Type B pancreatic cell (in vitro differentiated cells): Measurements from ENCODE around the gene SECTM1. TPM values are rescaled to one million over a fixed set of nuclear protein-coding genes. Genes with fewer than 3 reads are reported as not detected.
A peak's percentile ranks its signal among the peaks of the same experiment; 100 is the strongest.
"Not testable (repeated sequence)": the region's sequence is repeated elsewhere in the genome, so short reads cannot be mapped to it uniquely, and the experiment has no call there.

Experiments used
- DNase-seq: peaks from one replicate; pipeline ENCODE4 v3.0.0; 2021; ENCODE audit warnings: mixed read lengths; ENCODE audit not compliant: unreplicated experiment; ENCODE audit errors: extremely low spot score
- H3K27ac Mint-ChIP-seq: 2 replicates; pipeline ENCODE4 v1.8.0; 2021; ENCODE audit warnings: mild to moderate bottlenecking, mixed read lengths
- H3K27me3 Mint-ChIP-seq: 2 replicates; pipeline ENCODE4 v1.8.0; 2021; ENCODE audit warnings: mixed read lengths
- H3K36me3 Mint-ChIP-seq: 2 replicates; pipeline ENCODE4 v1.8.0; 2021; ENCODE audit warnings: mixed read lengths
- H3K4me1 Mint-ChIP-seq: one replicate; pipeline ENCODE4 v1.8.0; 2021; ENCODE audit warnings: mixed read lengths; ENCODE audit not compliant: unreplicated experiment
- H3K4me3 Mint-ChIP-seq: 2 replicates; pipeline ENCODE4 v1.8.0; 2021; ENCODE audit warnings: mild to moderate bottlenecking, mixed read lengths
- H3K9me3 Mint-ChIP-seq: 2 replicates; pipeline ENCODE4 v1.8.0; 2021; ENCODE audit warnings: mixed read lengths
- CTCF ChIP-seq: fragments of 200-600 bp; sonication (generic); conservative IDR thresholded peaks from 2 replicates; pipeline ENCODE4 v1.5.0; 2021; ENCODE audit warnings: antibody characterized with exemption, mild to moderate bottlenecking
- total RNA-seq: library from RNA; stranded (reverse); gene quantifications from 2 replicates; pipeline ENCODE4 v1.2.1, GENCODE V29; 2021; ENCODE audit warnings: low replicate concordance

The SECTM1 gene
- total RNA-seq, 1 donor from 2014 or later = 13.2 TPM

GRCh38 chr17:82369211-82369610, 35.6 kb upstream of the SECTM1 start:
- H3K27me3 Mint-ChIP-seq = peaks cover 29% of the 10 kb centered on the region
- TF ChIP-seq CTCF = no peak
- no peak overlapping the region for H3K27ac Mint-ChIP-seq
- no peaks in the 10 kb centered on the region for H3K36me3 Mint-ChIP-seq
- DNase-seq = no peak
- H3K4me3 Mint-ChIP-seq = no peak overlapping the region
- peaks cover 28% of the 10 kb centered on the region for H3K4me1 Mint-ChIP-seq
- no peaks in the 10 kb centered on the region for H3K9me3 Mint-ChIP-seq

- H3K27me3 Mint-ChIP-seq = peaks cover 26% of the 10 kb centered on the region
- peaks cover 25% of the 10 kb centered on the region for H3K4me1 Mint-ChIP-seq
- H3K36me3 Mint-ChIP-seq = no peaks in the 10 kb centered on the region
- H3K27ac Mint-ChIP-seq = peak overlapping the region; percentile 47
- peak overlapping the region; percentile 47 for H3K4me3 Mint-ChIP-seq
- no peak for DNase-seq
- no peaks in the 10 kb centered on the region for H3K9me3 Mint-ChIP-seq
- TF ChIP-seq CTCF = no peak
These were observed 34.4 kb upstream of the SECTM1 start for GRCh38 chr17:82367724-82368524.

GRCh38 chr17:82366749-82367148, 33.2 kb upstream of the SECTM1 start:
- DNase-seq = no peak
- Mint-ChIP-seq H3K4me3 (no peak overlapping the region), H3K36me3 (no peaks in the 10 kb centered on the region), H3K27ac (no peak overlapping the region), H3K27me3 (peaks cover 25% of the 10 kb centered on the region), H3K4me1 (peaks cover 19% of the 10 kb centered on the region), H3K9me3 (no peaks in the 10 kb centered on the region)
- no peak for TF ChIP-seq CTCF

- Mint-ChIP-seq H3K36me3 (no peaks in the 10 kb centered on the region), H3K27me3 (peaks cover 22% of the 10 kb centered on the region), H3K4me3 (no peak overlapping the region), H3K4me1 (peaks cover 19% of the 10 kb centered on the region), H3K27ac (no peak overlapping the region), H3K9me3 (no peaks in the 10 kb centered on the region)
- no peak for DNase-seq
- no peak for TF ChIP-seq CTCF
These were observed 32.2 kb upstream of the SECTM1 start for GRCh38 chr17:82365606-82366295.

- no peaks in the 10 kb centered on the region for H3K9me3 Mint-ChIP-seq
- no peak for TF ChIP-seq CTCF
- DNase-seq = no peak
- peaks cover 15% of the 10 kb centered on the region for H3K4me1 Mint-ChIP-seq
- H3K27ac Mint-ChIP-seq = no peak overlapping the region
- peaks cover 16% of the 10 kb centered on the region for H3K27me3 Mint-ChIP-seq
- H3K36me3 Mint-ChIP-seq = no peaks in the 10 kb centered on the region
- H3K4me3 Mint-ChIP-seq = no peak overlapping the region
These were observed 28.5 kb upstream of the SECTM1 start for GRCh38 chr17:82361885-82362633.

GRCh38 chr17:82359451-82360074, 26.0 kb upstream of the SECTM1 start:
- peaks cover 16% of the 10 kb centered on the region for H3K27me3 Mint-ChIP-seq
- H3K4me1 Mint-ChIP-seq, H3K4me3 Mint-ChIP-seq, H3K36me3 Mint-ChIP-seq, H3K27ac Mint-ChIP-seq, DNase-seq, H3K9me3 Mint-ChIP-seq: not testable (repeated sequence)
